ENCODE measurements around the gene CPNE1. TPM values are rescaled to one million over a fixed set of nuclear protein-coding genes. Genes with fewer than 3 reads are reported as not detected.

Gene CPNE1
- 169 and 177 TPM in 2 replicates for total RNA-seq

DNA sequence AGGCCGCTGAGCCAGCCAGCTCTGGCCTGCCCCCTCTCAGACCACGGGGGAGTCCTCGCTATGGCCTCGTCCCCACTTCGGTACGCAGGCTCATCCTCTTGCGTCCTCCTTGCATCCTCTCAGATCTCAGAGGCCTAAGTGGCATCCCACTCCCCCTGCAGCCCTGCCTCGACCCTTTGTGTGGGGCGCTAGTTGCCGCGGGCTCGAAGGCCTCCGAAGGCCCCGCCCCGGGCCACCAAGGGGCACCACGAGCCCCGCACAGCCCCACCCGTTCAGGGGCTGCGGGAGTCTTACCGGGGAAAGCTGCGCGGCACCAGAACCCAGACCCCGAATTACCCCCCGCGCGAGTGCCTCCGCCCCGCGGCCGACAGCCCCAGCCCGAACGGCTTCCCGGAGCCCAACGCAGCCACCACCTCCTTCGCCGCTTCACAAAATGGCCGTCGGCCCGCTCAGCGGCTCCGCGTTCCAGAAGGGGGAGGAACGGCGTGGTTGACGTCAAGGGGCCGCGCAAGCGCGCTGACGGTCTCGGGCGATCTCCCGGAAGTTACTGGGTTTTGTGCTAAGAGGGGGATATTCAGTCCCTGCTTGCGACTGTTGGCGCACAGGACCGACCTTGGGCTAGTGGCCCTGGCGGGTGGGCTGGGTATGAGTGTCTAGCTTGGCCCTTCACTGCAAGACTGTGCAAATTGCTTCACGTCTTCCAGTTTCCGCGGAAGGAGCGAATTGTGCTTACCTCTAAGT, at the start of gene CPNE1, which contains the start of gene RBM12:
TSS of gene CPNE1 (minus strand) at position 435 of the 741 bp plus-strand sequence. CDS start 31,977 bp downstream, outside the sequence.
TSS of gene RBM12 (minus strand) at position 435 of the 741 bp plus-strand sequence. CDS start 9,578 bp downstream, outside the sequence.

DNA sequence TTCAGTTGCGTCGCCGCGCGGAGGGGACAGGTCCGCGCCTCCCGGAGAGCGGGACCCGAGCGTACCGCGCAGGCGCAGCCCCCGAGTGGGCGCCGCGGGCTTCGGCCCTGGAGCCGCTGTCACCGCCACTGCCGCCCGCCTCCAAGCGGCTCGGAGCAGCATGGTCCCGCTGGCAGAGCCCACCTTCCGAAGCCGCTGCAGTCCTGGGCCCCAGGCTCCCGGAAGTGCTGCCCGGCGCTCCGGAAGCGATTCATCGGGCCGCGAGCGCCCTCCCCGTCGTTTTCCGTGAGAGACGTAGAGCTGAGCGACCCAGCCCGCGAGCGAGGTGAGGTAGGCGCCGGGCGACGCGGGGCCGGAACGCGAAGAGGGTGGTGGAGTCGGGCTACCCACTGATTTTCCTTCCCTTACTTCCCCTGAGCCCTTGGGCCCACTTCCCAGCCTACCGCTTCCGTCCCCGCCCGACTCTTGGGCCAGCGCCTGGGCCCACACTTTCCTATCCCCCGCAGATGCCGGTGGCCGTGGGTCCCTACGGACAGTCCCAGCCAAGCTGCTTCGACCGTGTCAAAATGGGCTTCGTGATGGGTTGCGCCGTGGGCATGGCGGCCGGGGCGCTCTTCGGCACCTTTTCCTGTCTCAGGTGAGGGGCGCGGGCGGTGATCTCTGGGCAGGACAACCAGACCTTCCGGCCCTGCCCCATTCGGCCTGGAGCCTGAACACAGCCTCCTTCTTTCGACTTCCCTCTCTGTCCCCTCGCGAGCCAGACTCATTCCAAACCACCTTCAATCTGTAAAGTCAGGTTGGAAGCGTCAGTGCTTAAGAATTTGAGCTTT, 34.6 kb upstream of the CPNE1 start, which contains the start of the genes NFS1 and ROMO1:
TSS of gene NFS1 (minus strand) at position 226 of the 830 bp plus-strand sequence. CDS start at position 162, 64 bp downstream.
TSS of gene ROMO1 (plus strand) at position 279 of the 830 bp plus-strand sequence. CDS start at position 507, 228 bp downstream.

DNA sequence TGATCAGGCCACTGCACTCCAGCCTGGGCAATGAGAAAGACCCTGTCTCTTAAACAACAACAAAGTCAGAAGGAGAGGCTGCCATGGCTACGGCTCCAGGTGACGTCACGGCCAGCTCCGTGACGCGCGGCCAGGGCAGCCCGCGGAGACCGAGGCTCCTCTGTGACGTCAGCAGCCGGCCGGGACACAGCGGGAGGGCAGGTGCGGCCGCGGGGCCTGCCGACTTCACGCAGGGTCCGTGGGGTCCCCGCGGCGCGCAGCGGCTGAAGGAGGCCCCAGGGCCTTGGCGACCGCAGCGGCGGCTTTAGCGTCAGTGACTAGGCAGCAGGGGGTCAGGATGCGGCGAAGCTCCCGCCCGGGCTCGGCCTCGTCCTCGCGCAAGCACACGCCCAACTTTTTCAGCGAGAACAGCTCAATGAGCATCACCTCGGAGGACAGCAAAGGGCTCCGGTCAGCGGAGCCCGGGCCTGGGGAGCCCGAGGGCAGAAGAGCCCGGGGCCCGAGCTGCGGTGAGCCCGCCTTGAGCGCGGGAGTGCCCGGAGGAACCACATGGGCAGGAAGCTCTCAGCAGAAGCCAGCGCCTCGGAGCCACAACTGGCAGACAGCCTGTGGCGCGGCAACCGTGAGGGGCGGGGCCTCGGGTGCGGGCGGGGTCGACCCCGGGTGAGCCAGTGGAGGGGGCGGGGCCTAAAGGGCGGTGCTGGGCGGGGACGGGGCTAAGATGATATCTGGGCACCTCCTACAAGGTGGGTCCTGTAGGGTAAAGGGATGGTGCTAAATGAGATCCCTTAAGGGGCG, 48.8 kb downstream of the CPNE1 start, which contains the start of gene SPAG4:
TSS of gene SPAG4 (plus strand) at position 163 of the 798 bp plus-strand sequence. CDS start at position 338, 175 bp downstream.

Other genes starting within 250 kb of the CPNE1 start
- 6.1 and 23.2 TPM in 2 replicates for gene GDF5, start 226.7 kb downstream of the CPNE1 start, total RNA-seq
- 23.7 and 30.9 TPM in 2 replicates for gene CEP250, start 209.3 kb downstream of the CPNE1 start, total RNA-seq
- not detected in 2 replicates for gene C20orf173, start 135.2 kb downstream of the CPNE1 start, total RNA-seq
- gene ERGIC3, start 122.8 kb downstream of the CPNE1 start, total RNA-seq = 407 and 670 TPM in 2 replicates
- gene SPAG4, start 49.1 kb downstream of the CPNE1 start, total RNA-seq = 4.7 and 10.2 TPM in 2 replicates
- 24.6 and 29.3 TPM in 2 replicates for gene RBM12, start within 50 bp of the CPNE1 start, total RNA-seq
- 18.9 and 24.0 TPM in 2 replicates for gene NFS1, start 34.5 kb upstream of the CPNE1 start, total RNA-seq
- gene ROMO1, start 34.5 kb upstream of the CPNE1 start, total RNA-seq = 284 and 482 TPM in 2 replicates
- gene RBM39, start 77.4 kb upstream of the CPNE1 start, total RNA-seq = 335 and 481 TPM in 2 replicates
- gene PHF20, start 107.1 kb upstream of the CPNE1 start, total RNA-seq = 19.3 and 24.7 TPM in 2 replicates